Activated naive CD8-positive, alpha-beta T cell treated with anti-CD3 and anti-CD28 coated beads, Interleukin-2, amount 10 ng/mL, durations not matched to agents 7 days and 5 days (primary cell): ENCODE data around the gene MAML1. TPM values are rescaled to one million over a fixed set of nuclear protein-coding genes. Genes with fewer than 3 reads are reported as not detected.

Source experiments
- ATAC-seq: fragments of 150-1000 bp; cut with Tn5 transposase; one replicate; pipeline ENCODE4 v1.10.0; 2021; ENCODE audit warnings: low read depth, moderate library complexity
- POLR2A ChIA-PET: fragments of 350-600 bp; sonication (Branson Sonifier 250); formaldehyde crosslinking; loops from one replicate; lab custom pipeline; 2021; ENCODE audit warnings: antibody characterized with exemption; lab: Charles Lee
- DNase-seq: peaks from one replicate; pipeline ENCODE4 v3.0.0; 2021
- H3K27ac Mint-ChIP-seq: one replicate; pipeline ENCODE4 v1.8.0; 2022; ENCODE audit warnings: mild to moderate bottlenecking, mixed read lengths
- H3K27me3 Mint-ChIP-seq: one replicate; pipeline ENCODE4 v1.8.0; 2022; ENCODE audit warnings: mild to moderate bottlenecking, moderate library complexity, mixed read lengths
- H3K36me3 Mint-ChIP-seq: one replicate; pipeline ENCODE4 v1.8.0; 2021; ENCODE audit warnings: mild to moderate bottlenecking, mixed read lengths
- H3K4me1 Mint-ChIP-seq: one replicate; pipeline ENCODE4 v1.8.0; 2021; ENCODE audit warnings: mixed read lengths
- H3K4me3 Mint-ChIP-seq: one replicate; pipeline ENCODE4 v1.8.0; 2022; ENCODE audit warnings: mild to moderate bottlenecking, moderate library complexity, mixed read lengths
- H3K9me3 Mint-ChIP-seq: one replicate; pipeline ENCODE4 v1.8.0; 2021; ENCODE audit warnings: mixed read lengths
- total RNA-seq, 2 experiments: library from RNA; stranded (reverse); gene quantifications; one replicate each; pipeline ENCODE4 v1.2.3, GENCODE V29; 2021

MAML1 gene
- total RNA-seq, 2 experiments from 2014 or later, result 38.5 TPM

DNA sequence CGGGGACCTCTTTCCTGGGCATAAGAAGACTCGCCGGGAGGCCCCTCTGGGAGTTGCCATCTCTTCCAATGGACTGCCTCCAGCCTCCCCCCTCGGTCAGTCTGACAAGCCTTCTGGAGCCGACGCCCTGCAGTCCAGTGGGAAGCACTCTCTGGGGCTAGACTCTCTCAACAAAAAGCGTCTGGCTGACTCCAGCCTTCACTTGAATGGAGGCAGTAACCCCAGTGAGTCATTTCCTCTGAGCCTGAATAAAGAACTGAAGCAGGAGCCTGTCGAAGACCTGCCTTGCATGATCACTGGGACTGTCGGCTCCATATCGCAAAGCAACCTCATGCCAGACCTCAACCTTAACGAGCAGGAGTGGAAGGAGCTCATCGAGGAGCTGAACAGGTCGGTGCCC lies 32.8 kb downstream of the MAML1 start:
- Mint-ChIP-seq H3K27me3 (no peaks in the 10 kb centered on the region), H3K27ac (no peak overlapping the region), H3K4me1 (peaks cover 23% of the 10 kb centered on the region), H3K4me3 (no peak overlapping the region), H3K9me3 (no peaks in the 10 kb centered on the region), H3K36me3 (peaks cover 12% of the 10 kb centered on the region)
- POLR2A ChIA-PET, result no interaction called here
- no peak for DNase-seq
- no peak for ATAC-seq

DNA sequence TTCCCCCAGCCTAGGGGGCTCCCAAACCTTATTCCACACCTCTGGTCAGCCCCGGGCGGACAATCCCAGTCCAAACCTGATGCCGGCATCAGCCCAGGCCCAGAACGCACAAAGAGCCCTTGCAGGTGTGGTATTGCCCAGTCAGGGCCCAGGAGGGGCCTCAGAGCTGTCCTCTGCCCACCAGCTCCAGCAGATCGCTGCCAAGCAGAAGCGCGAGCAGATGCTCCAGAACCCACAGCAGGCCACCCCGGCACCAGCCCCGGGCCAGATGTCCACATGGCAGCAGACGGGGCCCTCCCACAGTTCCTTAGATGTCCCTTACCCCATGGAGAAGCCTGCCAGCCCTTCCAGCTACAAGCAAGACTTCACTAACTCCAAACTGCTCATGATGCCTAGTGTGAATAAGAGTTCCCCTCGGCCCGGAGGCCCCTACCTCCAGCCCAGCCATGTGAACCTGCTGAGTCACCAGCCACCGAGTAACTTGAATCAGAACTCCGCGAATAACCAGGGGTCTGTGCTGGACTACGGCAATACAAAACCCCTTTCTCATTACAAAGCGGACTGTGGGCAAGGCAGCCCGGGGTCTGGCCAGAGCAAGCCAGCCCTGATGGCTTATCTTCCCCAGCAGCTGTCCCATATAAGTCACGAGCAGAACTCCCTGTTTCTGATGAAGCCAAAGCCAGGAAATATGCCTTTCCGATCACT lies 33.6 kb downstream of the MAML1 start:
- Mint-ChIP-seq H3K36me3 (peaks cover 12% of the 10 kb centered on the region), H3K27ac (no peak overlapping the region), H3K9me3 (no peaks in the 10 kb centered on the region), H3K4me3 (no peak overlapping the region), H3K27me3 (no peaks in the 10 kb centered on the region), H3K4me1 (peaks cover 21% of the 10 kb centered on the region)
- ATAC-seq (no peak), DNase-seq (no peak)
- POLR2A ChIA-PET, result no interaction called here

- Mint-ChIP-seq H3K4me3 (no peak overlapping the region), H3K27me3 (no peaks in the 10 kb centered on the region), H3K9me3 (no peaks in the 10 kb centered on the region), H3K27ac (no peak overlapping the region), H3K36me3 (peaks cover 12% of the 10 kb centered on the region), H3K4me1 (peaks cover 16% of the 10 kb centered on the region)
- no peak for ATAC-seq
- POLR2A ChIA-PET, result no interaction called here
- no peak for DNase-seq
These were observed 34.3 kb downstream of the MAML1 start for GRCh38 chr5:179766726-179767455.

- ATAC-seq (no peak), DNase-seq (no peak)
- Mint-ChIP-seq H3K4me3 (no peak overlapping the region), H3K4me1 (peaks cover 9% of the 10 kb centered on the region), H3K9me3 (no peaks in the 10 kb centered on the region), H3K27ac (no peak overlapping the region), H3K36me3 (peaks cover 12% of the 10 kb centered on the region), H3K27me3 (no peaks in the 10 kb centered on the region)
- POLR2A ChIA-PET, result no interaction called here
These were observed 35.0 kb downstream of the MAML1 start for GRCh38 chr5:179767496-179768100.

DNA sequence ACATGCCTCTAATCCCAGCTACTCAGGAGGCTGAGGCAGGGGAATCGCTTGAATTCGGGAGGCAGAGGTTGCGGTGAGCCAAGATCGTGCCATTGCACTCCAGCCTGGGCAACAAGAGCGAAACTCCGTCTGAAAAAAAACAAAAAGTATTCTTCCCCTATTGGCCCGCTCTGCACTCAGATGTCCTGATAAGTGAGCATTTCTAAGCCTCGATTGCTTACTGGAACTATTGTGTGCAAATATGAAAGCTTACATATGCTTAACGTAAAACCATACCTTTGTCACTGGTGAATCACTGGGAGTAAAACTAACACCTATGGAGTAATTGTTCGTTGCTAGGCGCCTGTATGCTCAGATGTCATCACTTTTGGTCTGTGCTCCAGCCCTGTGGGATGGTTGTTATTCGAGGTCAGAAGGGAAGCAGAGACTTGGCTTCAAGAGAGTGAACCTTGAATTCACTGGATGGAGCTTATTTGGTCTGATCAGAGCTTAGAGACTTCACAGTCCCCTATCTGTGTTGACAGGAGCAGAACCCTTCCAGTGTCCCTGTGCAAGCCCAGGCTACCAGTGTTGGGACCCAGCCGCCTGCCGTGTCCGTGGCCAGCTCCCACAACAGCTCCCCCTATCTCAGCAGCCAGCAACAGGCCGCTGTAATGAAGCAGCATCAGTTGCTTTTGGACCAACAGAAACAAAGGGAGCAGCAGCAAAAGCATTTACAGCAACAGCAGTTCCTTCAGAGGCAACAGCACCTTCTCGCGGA lies 35.9 kb downstream of the MAML1 start:
- DNase-seq, result no peak

GRCh38 chr5:179769271-179769670 lies 36.6 kb downstream of the MAML1 start:
- Mint-ChIP-seq H3K27ac (no peak overlapping the region), H3K9me3 (no peaks in the 10 kb centered on the region), H3K4me3 (no peak overlapping the region)

More for the DNA sequence above, 35.9 kb downstream of the MAML1 start:
- peaks cover 12% of the 10 kb centered on the region for H3K36me3 Mint-ChIP-seq
- no peak overlapping the region for H3K4me3 Mint-ChIP-seq
- no peaks in the 10 kb centered on the region for H3K9me3 Mint-ChIP-seq
- POLR2A ChIA-PET, result no interaction called here
- no peak for ATAC-seq
- H3K27me3 Mint-ChIP-seq, result no peaks in the 10 kb centered on the region
- H3K4me1 Mint-ChIP-seq, result peaks cover 5% of the 10 kb centered on the region
- H3K27ac Mint-ChIP-seq, result no peak overlapping the region

DNA sequence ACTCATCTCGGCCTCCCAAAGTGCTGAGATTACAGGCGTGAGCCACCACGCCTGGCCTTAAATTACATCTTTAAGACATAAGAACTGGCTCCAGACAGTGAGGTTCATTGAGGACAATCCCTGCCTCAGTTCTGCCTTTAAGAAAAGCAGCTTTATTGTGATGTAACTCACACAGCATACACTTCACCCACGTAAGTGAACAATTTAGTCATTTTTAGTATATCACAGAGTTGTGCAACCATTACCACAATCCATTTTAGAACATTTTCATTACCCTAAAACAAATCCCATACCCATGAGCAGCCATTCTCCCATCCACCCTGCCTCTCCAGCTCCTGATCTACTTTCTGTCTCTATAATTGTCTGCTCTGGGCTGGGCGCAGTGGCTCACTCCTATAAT lies 37.2 kb downstream of the MAML1 start:
- ATAC-seq (no peak), DNase-seq (no peak)
- POLR2A ChIA-PET, result no interaction called here
- Mint-ChIP-seq H3K9me3 (no peaks in the 10 kb centered on the region), H3K36me3 (peaks cover 12% of the 10 kb centered on the region), H3K27ac (no peak overlapping the region), H3K4me1 (peaks cover 2% of the 10 kb centered on the region), H3K4me3 (no peak overlapping the region), H3K27me3 (no peaks in the 10 kb centered on the region)

More at GRCh38 chr5:179769271-179769670, 36.6 kb downstream of the MAML1 start:
- POLR2A ChIA-PET, result no interaction called here
- Mint-ChIP-seq H3K27me3 (no peaks in the 10 kb centered on the region), H3K36me3 (peaks cover 12% of the 10 kb centered on the region), H3K4me1 (peaks cover 2% of the 10 kb centered on the region)
- ATAC-seq (no peak), DNase-seq (no peak)

GRCh38 chr5:179771311-179771895 lies 38.8 kb downstream of the MAML1 start:
- no peak overlapping the region for H3K4me3 Mint-ChIP-seq
- no peak for ATAC-seq
- H3K27me3 Mint-ChIP-seq, result no peaks in the 10 kb centered on the region
- no peaks in the 10 kb centered on the region for H3K9me3 Mint-ChIP-seq
- no peak overlapping the region for H3K27ac Mint-ChIP-seq
- peaks cover 11% of the 10 kb centered on the region for H3K36me3 Mint-ChIP-seq
- DNase-seq, result no peak
- no peaks in the 10 kb centered on the region for H3K4me1 Mint-ChIP-seq
- POLR2A ChIA-PET, result no interaction called here

- Mint-ChIP-seq H3K4me3 (no peak overlapping the region), H3K4me1 (no peaks in the 10 kb centered on the region), H3K27me3 (no peaks in the 10 kb centered on the region), H3K27ac (no peak overlapping the region), H3K9me3 (no peaks in the 10 kb centered on the region), H3K36me3 (peaks cover 11% of the 10 kb centered on the region)
- ATAC-seq (no peak), DNase-seq (no peak)
- POLR2A ChIA-PET, result no interaction called here
These were observed 39.7 kb downstream of the MAML1 start for GRCh38 chr5:179772351-179772750.

DNA sequence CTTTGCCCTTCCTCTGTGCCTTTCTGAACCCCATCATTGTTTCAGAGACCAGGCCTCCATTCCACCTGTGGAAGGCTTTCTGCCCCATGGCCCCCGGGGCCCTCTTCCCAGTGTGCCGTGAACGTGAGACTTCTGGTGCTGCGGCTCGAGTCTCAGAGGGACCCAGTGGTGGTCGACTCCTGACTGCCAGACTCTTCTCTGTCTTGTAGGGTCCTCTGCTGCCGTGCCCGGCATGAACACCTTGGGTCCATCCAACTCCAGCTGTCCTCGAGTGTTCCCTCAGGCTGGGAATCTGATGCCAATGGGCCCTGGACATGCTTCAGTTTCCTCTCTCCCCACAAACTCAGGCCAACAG lies 41.0 kb downstream of the MAML1 start:
- no peaks in the 10 kb centered on the region for H3K9me3 Mint-ChIP-seq
- no peak overlapping the region for H3K27ac Mint-ChIP-seq
- POLR2A ChIA-PET, result no interaction called here
- H3K36me3 Mint-ChIP-seq, result peaks cover 9% of the 10 kb centered on the region
- no peaks in the 10 kb centered on the region for H3K27me3 Mint-ChIP-seq
- no peaks in the 10 kb centered on the region for H3K4me1 Mint-ChIP-seq
- no peak for DNase-seq
- no peak overlapping the region for H3K4me3 Mint-ChIP-seq
- ATAC-seq, result no peak

DNA sequence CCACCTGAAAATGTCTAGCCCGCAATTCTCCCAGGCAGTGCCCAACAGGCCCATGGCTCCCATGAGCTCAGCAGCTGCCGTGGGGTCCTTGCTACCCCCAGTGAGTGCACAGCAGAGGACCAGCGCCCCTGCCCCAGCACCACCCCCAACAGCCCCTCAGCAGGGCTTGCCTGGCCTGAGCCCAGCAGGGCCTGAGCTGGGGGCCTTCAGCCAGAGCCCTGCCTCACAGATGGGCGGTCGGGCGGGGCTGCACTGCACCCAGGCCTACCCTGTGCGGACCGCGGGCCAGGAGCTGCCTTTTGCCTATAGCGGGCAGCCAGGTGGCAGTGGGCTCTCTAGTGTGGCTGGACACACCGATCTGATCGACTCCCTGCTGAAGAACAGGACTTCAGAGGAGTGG lies 41.8 kb downstream of the MAML1 start:
- no peaks in the 10 kb centered on the region for H3K27me3 Mint-ChIP-seq
- H3K9me3 Mint-ChIP-seq, result no peaks in the 10 kb centered on the region
- DNase-seq (no peak), ATAC-seq (no peak)
- H3K4me3 Mint-ChIP-seq, result no peak overlapping the region
- peaks cover 8% of the 10 kb centered on the region for H3K36me3 Mint-ChIP-seq
- POLR2A ChIA-PET, result no interaction called here
- no peak overlapping the region for H3K27ac Mint-ChIP-seq
- no peaks in the 10 kb centered on the region for H3K4me1 Mint-ChIP-seq

- POLR2A ChIA-PET, result interaction anchor here (1.0 kb wide), 1 partner anchor 21 kb away, joined by 3 read pairs; no protein-coding TSS in a partner anchor
- H3K27me3 Mint-ChIP-seq, result no peaks in the 10 kb centered on the region
- no peaks in the 10 kb centered on the region for H3K9me3 Mint-ChIP-seq
- peaks cover 3% of the 10 kb centered on the region for H3K36me3 Mint-ChIP-seq
- DNase-seq (no peak), ATAC-seq (no peak)
- H3K27ac Mint-ChIP-seq, result no peak overlapping the region
- H3K4me3 Mint-ChIP-seq, result no peak overlapping the region
- no peaks in the 10 kb centered on the region for H3K4me1 Mint-ChIP-seq
These were observed 43.9 kb downstream of the MAML1 start for GRCh38 chr5:179776411-179776938.

GRCh38 chr5:179777456-179777855 lies 44.8 kb downstream of the MAML1 start:
- POLR2A ChIA-PET, result interaction anchor here (1.0 kb wide), 1 partner anchor 20 kb away, joined by 3 read pairs; no protein-coding TSS in a partner anchor
- DNase-seq, result no peak
- ATAC-seq, result no peak
- Mint-ChIP-seq H3K27me3 (no peaks in the 10 kb centered on the region), H3K9me3 (no peaks in the 10 kb centered on the region), H3K4me1 (no peaks in the 10 kb centered on the region), H3K27ac (no peak overlapping the region), H3K36me3 (peaks cover 3% of the 10 kb centered on the region), H3K4me3 (no peak overlapping the region)
